ENCODE measurements around the gene ARRDC4. TPM values are rescaled to one million over a fixed set of nuclear protein-coding genes. Genes with fewer than 3 reads are reported as not detected.

Gene ARRDC4
- total and polyA plus RNA-seq, 2 donors (not counting 1 experiment from before 2014, with no cell fraction given): 1.1 to 6.7 TPM

DNA sequence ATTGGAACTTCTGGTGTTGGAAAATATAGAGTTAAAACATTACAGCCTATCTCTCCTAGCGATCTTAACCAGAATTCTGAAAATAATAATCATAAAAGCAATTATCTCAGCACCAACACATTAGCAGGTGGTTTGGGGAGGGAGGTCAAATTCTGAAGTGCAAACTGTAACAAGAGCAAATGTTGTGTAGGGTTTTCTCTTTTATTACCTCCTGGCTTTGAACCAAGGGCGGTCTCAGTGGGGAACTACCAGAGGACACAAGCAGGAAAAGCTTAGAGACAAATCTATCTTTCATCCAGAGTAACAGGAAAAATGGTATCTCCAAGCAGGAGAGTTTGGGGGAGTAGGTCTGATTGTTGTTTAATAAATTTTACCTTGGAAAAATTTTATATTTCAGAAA, 5.5 kb upstream of the ARRDC4 start:
- Histone ChIP-seq H3K27ac (ENCODE audit: low read length in 2 of 2) (no peak overlapping the region), H3K4me2 (replicated peaks; ENCODE audit: low read depth, low read length, poor library complexity, severe bottlenecking) (no peak overlapping the region), H3K4me3 (ENCODE audit: control extremely low read depth in 1 of 5, extremely low read depth in 1 of 5, insufficient read depth in 1 of 5, low read depth in 2 of 5, low read length in 4 of 5) (no peak overlapping the region), H3K36me3 (replicated peaks in 1 of 2; ENCODE audit: control extremely low read depth in 1 of 2, control insufficient read depth in 1 of 2, extremely low read depth in 1 of 2, insufficient read depth in 2 of 2, low read length in 1 of 2) (no peaks in the 10 kb centered on the region), H3K4me1 (ENCODE audit: control insufficient read depth in 2 of 2, insufficient read depth in 2 of 2, low read length in 2 of 2) (peaks cover 5% of the 10 kb centered on the region in 2 donors), H3K27me3 (replicated peaks in 1 of 4; ENCODE audit: control extremely low read depth in 1 of 4, control insufficient read depth in 3 of 4, insufficient read depth in 4 of 4, low read length in 3 of 4) (no peaks in the 10 kb centered on the region), H2AFZ (ENCODE audit: insufficient read depth, low read depth, low read length, poor library complexity, severe bottlenecking) (no peak overlapping the region), H3K9ac (ENCODE audit: low read length) (no peak overlapping the region), H4K20me1 (ENCODE audit: control insufficient read depth, insufficient read depth, low read length, poor library complexity, severe bottlenecking) (no peaks in the 10 kb centered on the region), H3K79me2 (ENCODE audit: control insufficient read depth, insufficient read depth, low read length) (no peaks in the 10 kb centered on the region), H3K9me3 (ENCODE audit: control extremely low read depth in 1 of 3, control insufficient read depth in 2 of 3, insufficient read depth in 1 of 3, low read length in 2 of 3) (no peaks in the 10 kb centered on the region)
- no peak for DNase-seq
- peaks cover 4% of the 10 kb centered on the region for H3K27me3 Mint-ChIP-seq
- no CpG with 5 or more reads among the region's 2 CpGs for WGBS (ENCODE audit: insufficient coverage)
- intact Hi-C loops (cut with micrococcal nuclease): no loop called here
- TF ChIP-seq, protein P1, sequence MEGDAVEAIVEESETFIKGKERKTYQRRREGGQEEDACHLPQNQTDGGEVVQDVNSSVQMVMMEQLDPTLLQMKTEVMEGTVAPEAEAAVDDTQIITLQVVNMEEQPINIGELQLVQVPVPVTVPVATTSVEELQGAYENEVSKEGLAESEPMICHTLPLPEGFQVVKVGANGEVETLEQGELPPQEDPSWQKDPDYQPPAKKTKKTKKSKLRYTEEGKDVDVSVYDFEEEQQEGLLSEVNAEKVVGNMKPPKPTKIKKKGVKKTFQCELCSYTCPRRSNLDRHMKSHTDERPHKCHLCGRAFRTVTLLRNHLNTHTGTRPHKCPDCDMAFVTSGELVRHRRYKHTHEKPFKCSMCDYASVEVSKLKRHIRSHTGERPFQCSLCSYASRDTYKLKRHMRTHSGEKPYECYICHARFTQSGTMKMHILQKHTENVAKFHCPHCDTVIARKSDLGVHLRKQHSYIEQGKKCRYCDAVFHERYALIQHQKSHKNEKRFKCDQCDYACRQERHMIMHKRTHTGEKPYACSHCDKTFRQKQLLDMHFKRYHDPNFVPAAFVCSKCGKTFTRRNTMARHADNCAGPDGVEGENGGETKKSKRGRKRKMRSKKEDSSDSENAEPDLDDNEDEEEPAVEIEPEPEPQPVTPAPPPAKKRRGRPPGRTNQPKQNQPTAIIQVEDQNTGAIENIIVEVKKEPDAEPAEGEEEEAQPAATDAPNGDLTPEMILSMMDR (IDR thresholded peaks at IDR 0.05): no peak
- no peak for TF ChIP-seq EZH2 (IDR thresholded peaks at IDR 0.05; ENCODE audit: borderline replicate concordance, insufficient read depth, low read depth, low read length, poor library complexity, severe bottlenecking)
- H3K4me1 Mint-ChIP-seq: peaks cover 7% of the 10 kb centered on the region
- POLR2A ChIA-PET: no interaction called here
- CTCF ChIA-PET: no interaction called here
- no peak overlapping the region for H3K27ac Mint-ChIP-seq
- ATAC-seq (ENCODE audit: low read depth): no peak
- H3K9me3 Mint-ChIP-seq (ENCODE audit: insufficient read depth): peaks cover 6% of the 10 kb centered on the region
- no peak overlapping the region for H3K4me3 Mint-ChIP-seq

DNA sequence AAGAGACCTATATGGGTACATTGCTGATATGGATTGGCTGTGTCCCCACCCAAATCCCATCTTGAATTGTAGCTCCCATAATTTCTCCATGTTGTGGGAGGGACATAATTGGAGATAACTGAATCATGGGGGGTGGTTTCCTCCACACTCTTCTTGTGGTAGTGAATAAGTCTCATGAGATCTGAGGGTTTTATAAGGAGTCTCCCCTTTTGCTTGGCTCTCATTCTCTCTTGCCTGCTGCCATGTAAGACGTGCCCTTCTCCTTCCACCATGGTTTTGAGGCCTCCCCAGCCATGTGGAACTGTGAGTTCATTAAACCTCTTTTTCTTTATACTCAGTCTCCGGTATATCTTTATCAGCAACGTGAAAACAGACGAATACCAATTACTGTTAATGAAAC, 5.0 kb upstream of the ARRDC4 start:
- ChIA-PET CTCF (no interaction called here), POLR2A (no interaction called here)
- no peaks in the 10 kb centered on the region for H3K36me3 ChIP-seq (replicated peaks in 1 of 2; ENCODE audit: control extremely low read depth in 1 of 2, control insufficient read depth in 1 of 2, extremely low read depth in 1 of 2, insufficient read depth in 2 of 2, low read length in 1 of 2)
- H3K4me3 ChIP-seq (ENCODE audit: control extremely low read depth in 1 of 5, extremely low read depth in 1 of 5, insufficient read depth in 1 of 5, low read depth in 2 of 5, low read length in 4 of 5): no peak overlapping the region
- no peak for ATAC-seq (ENCODE audit: low read depth)
- TF ChIP-seq EZH2 (IDR thresholded peaks at IDR 0.05; ENCODE audit: borderline replicate concordance, insufficient read depth, low read depth, low read length, poor library complexity, severe bottlenecking): no peak
- TF ChIP-seq, protein P1 (IDR thresholded peaks at IDR 0.05): no peak
- no peak overlapping the region for H3K4me2 ChIP-seq (replicated peaks; ENCODE audit: low read depth, low read length, poor library complexity, severe bottlenecking)
- Mint-ChIP-seq H3K27ac (no peak overlapping the region), H3K27me3 (no peaks in the 10 kb centered on the region), H3K4me1 (peaks cover 11% of the 10 kb centered on the region), H3K9me3 (ENCODE audit: insufficient read depth) (peaks cover 6% of the 10 kb centered on the region), H3K4me3 (no peak overlapping the region)
- no peak overlapping the region for H3K9ac ChIP-seq (ENCODE audit: low read length)
- H3K27me3 ChIP-seq (replicated peaks in 1 of 4; ENCODE audit: control extremely low read depth in 1 of 4, control insufficient read depth in 3 of 4, insufficient read depth in 4 of 4, low read length in 3 of 4): no peaks in the 10 kb centered on the region
- H3K4me1 ChIP-seq (ENCODE audit: control insufficient read depth in 2 of 2, insufficient read depth in 2 of 2, low read length in 2 of 2): peaks cover 5% of the 10 kb centered on the region in 2 donors
- H4K20me1 ChIP-seq (ENCODE audit: control insufficient read depth, insufficient read depth, low read length, poor library complexity, severe bottlenecking): no peaks in the 10 kb centered on the region
- H2AFZ ChIP-seq (ENCODE audit: insufficient read depth, low read depth, low read length, poor library complexity, severe bottlenecking): no peak overlapping the region
- no peak for DNase-seq
- no peaks in the 10 kb centered on the region for H3K9me3 ChIP-seq (ENCODE audit: control extremely low read depth in 1 of 3, control insufficient read depth in 2 of 3, insufficient read depth in 1 of 3, low read length in 2 of 3)
- no peaks in the 10 kb centered on the region for H3K79me2 ChIP-seq (ENCODE audit: control insufficient read depth, insufficient read depth, low read length)
- WGBS (ENCODE audit: insufficient coverage): no CpG with 5 or more reads among the region's 4 CpGs
- no peak overlapping the region for H3K27ac ChIP-seq (ENCODE audit: low read length in 2 of 2)
- intact Hi-C loops (cut with micrococcal nuclease): no loop called here

Measured in B cell (primary cell).